Measurements from ENCODE around the gene HOMER1.

- TF ChIP-seq CTCF (conservative IDR thresholded peaks at IDR 0.05 in 1 of 2, IDR thresholded peaks at IDR 0.05 in 1 of 2; ENCODE audit: extremely low read depth in 1 of 2, insufficient read depth in 1 of 2, low read depth in 1 of 2, low read length in 2 of 2) (no peak), EZH2 (IDR thresholded peaks at IDR 0.05; ENCODE audit: borderline replicate concordance, low read length) (no peak)
These were observed 39.4 kb downstream of the HOMER1 start for GRCh38 chr5:79474367-79475151.

Measured in mammary epithelial cell (primary cell).